ENCODE results near the gene WDR82. TPM values are rescaled to one million over a fixed set of nuclear protein-coding genes. Genes with fewer than 3 reads are reported as not detected.
"Not testable (repeated sequence)": the region's sequence is repeated elsewhere in the genome, so short reads cannot be mapped to it uniquely, and the experiment has no call there.

The WDR82 gene
- total RNA-seq, 4 donors from 2014 or later, result 66.4 to 76.4 (median 72.2) TPM

- Histone ChIP-seq H3K9me3 (no peaks in the 10 kb centered on the region), H3K4me1 (peaks cover 78 to 84% of the 10 kb centered on the region in 2 donors), H3K4me3 (replicated peaks in 1 of 3) (no peak overlapping the region), H3K27ac (peak overlapping the region; percentile 73 to 99 (median 82)), H3K27me3 (no peaks in the 10 kb centered on the region), H3K36me3 (peaks cover 5 to 16% of the 10 kb centered on the region in 2 donors)
- WGBS, 2 donors, result 39 to 52% methylated on average over 3 of the region's 3 CpGs
- peak; percentile 75 for DNase-seq
- TF ChIP-seq POLR2A (IDR thresholded peaks at IDR 0.05) (no peak), CTCF (IDR thresholded peaks at IDR 0.05) (no peak)
- intact Hi-C loops (cut with DNase I), result no loop called here
These were observed 5.6 kb downstream of the WDR82 start for GRCh38 chr3:52272831-52273230.

GRCh38 chr3:52272172-52272571, 6.3 kb downstream of the WDR82 start:
- Histone ChIP-seq H3K36me3 (peaks cover 7 to 23% of the 10 kb centered on the region in 2 donors), H3K4me1 (peaks cover 78 to 89% of the 10 kb centered on the region in 2 donors), H3K27ac (peak overlapping the region; percentile 73 to 99 (median 82))
- H3K4me3 ChIP-seq (replicated peaks in 1 of 3); intact Hi-C loops (cut with DNase I); H3K27me3 ChIP-seq; H3K9me3 ChIP-seq: not testable (repeated sequence)
- DNase-seq, result peak in 1 of 2 donors; percentile 27
- WGBS, 2 donors, result 86% methylated on average over 9 of the region's 9 CpGs

- H3K4me3 ChIP-seq (replicated peaks in 1 of 3), result no peak overlapping the region
- WGBS, 2 donors, result 50 to 58% methylated on average over 9 of the region's 9 CpGs
- DNase-seq, result no peak
- intact Hi-C loops (cut with DNase I), result no loop called here
- H3K27me3 ChIP-seq, result no peaks in the 10 kb centered on the region
- no peaks in the 10 kb centered on the region for H3K9me3 ChIP-seq
- H3K27ac ChIP-seq, result peak overlapping the region; percentile 26 to 99 (median 52)
- TF ChIP-seq CTCF (IDR thresholded peaks at IDR 0.05) (no peak), POLR2A (IDR thresholded peaks at IDR 0.05) (no peak)
- peaks cover 62 to 74% of the 10 kb centered on the region in 2 donors for H3K4me1 ChIP-seq
- peaks cover 25 to 39% of the 10 kb centered on the region in 2 donors for H3K36me3 ChIP-seq
These were observed 8.1 kb downstream of the WDR82 start for GRCh38 chr3:52270252-52270754.

GRCh38 chr3:52269776-52270175, 8.7 kb downstream of the WDR82 start:
- H3K4me3 ChIP-seq (replicated peaks in 1 of 3), result no peak overlapping the region
- no peak for DNase-seq
- no peaks in the 10 kb centered on the region for H3K9me3 ChIP-seq
- H3K27ac ChIP-seq, result peak overlapping the region; percentile 26 to 99 (median 52)
- intact Hi-C loops (cut with DNase I), result no loop called here
- 70% methylated on average over 3 of the region's 3 CpGs for WGBS, 2 donors
- H3K36me3 ChIP-seq, result peaks cover 25 to 41% of the 10 kb centered on the region in 2 donors
- TF ChIP-seq CTCF (IDR thresholded peaks at IDR 0.05), result no peak
- TF ChIP-seq POLR2A (IDR thresholded peaks at IDR 0.05), result no peak
- no peaks in the 10 kb centered on the region for H3K27me3 ChIP-seq
- peaks cover 57 to 69% of the 10 kb centered on the region in 2 donors for H3K4me1 ChIP-seq

- 80 to 81% methylated on average over 7 of the region's 7 CpGs for WGBS, 2 donors
- intact Hi-C loops (cut with DNase I), result no loop called here
- no peaks in the 10 kb centered on the region for H3K27me3 ChIP-seq
- no peaks in the 10 kb centered on the region for H3K9me3 ChIP-seq
- H3K4me3 ChIP-seq (replicated peaks in 1 of 3), result no peak overlapping the region
- no peak for DNase-seq
- TF ChIP-seq CTCF (IDR thresholded peaks at IDR 0.05), result no peak
- TF ChIP-seq POLR2A (IDR thresholded peaks at IDR 0.05), result no peak
- peaks cover 37 to 52% of the 10 kb centered on the region in 2 donors for H3K36me3 ChIP-seq
- H3K4me1 ChIP-seq, result peaks cover 40 to 52% of the 10 kb centered on the region in 2 donors
- H3K27ac ChIP-seq, result no peak overlapping the region
These were observed 10.4 kb downstream of the WDR82 start for GRCh38 chr3:52268036-52268435.
